ENCODE results near the gene SUCNR1. TPM values are rescaled to one million over a fixed set of nuclear protein-coding genes. Genes with fewer than 3 reads are reported as not detected.
"Not testable (repeated sequence)": the region's sequence is repeated elsewhere in the genome, so short reads cannot be mapped to it uniquely, and the experiment has no call there.

The SUCNR1 gene
- total RNA-seq, 6 donors from 2014 or later, result 0.22 to 3.3 (median 2.9) TPM; not detected in 1

DNA sequence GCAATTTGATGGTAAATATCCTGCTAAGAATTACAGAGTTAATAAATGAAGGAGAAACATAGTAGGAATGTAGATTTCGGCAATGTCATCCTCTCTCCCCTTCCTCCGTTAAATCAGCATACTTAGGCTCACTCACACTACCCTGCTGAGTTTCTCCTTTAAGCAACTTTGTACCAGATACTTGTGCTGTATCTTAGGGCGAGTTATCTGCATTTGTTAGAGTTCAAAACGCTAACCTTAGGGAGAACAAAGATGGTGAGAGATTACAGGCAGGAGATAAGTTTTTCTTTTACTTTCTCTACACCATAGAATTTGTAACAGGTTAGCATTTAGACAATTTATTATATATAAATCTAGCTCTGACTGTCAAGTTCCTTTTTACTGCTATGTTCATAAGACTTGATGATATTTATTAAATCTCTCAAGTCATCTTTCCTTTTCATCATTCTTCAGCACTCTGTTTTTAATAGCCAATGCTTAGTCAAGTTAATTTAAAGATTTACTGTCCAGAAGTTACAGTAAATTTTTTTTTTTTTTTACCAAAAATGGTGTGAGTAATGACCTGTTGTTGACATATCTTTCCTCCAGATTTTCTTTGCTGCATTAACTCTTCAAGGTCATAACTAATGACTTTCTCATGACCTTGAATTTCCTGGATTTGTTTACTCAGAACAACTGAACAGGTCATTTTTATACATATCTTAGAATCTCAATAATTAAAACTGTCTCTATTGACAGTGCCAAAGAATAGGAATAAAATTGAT lies 22.2 kb downstream of the SUCNR1 start:
- Histone ChIP-seq H3K27ac (no peak overlapping the region), H3K9me3 (no peaks in the 10 kb centered on the region), H3K4me3 (no peak overlapping the region), H3K27me3 (no peaks in the 10 kb centered on the region), H3K4me1 (peaks cover 0 to 3% (median 0%) of the 10 kb centered on the region in 4 donors), H3K36me3 (no peaks in the 10 kb centered on the region)
- WGBS, 2 donors, result 50 to 60% methylated on average over 4 of the region's 4 CpGs
- DNase-seq (no peak), ATAC-seq (ENCODE audit: low FRiP score in 2 of 2) (no peak)
- no peak for TF ChIP-seq EP300 (IDR thresholded peaks at IDR 0.05)
- TF ChIP-seq POLR2AphosphoS5 (IDR thresholded peaks at IDR 0.05), result no peak
- TF ChIP-seq, protein P1, sequence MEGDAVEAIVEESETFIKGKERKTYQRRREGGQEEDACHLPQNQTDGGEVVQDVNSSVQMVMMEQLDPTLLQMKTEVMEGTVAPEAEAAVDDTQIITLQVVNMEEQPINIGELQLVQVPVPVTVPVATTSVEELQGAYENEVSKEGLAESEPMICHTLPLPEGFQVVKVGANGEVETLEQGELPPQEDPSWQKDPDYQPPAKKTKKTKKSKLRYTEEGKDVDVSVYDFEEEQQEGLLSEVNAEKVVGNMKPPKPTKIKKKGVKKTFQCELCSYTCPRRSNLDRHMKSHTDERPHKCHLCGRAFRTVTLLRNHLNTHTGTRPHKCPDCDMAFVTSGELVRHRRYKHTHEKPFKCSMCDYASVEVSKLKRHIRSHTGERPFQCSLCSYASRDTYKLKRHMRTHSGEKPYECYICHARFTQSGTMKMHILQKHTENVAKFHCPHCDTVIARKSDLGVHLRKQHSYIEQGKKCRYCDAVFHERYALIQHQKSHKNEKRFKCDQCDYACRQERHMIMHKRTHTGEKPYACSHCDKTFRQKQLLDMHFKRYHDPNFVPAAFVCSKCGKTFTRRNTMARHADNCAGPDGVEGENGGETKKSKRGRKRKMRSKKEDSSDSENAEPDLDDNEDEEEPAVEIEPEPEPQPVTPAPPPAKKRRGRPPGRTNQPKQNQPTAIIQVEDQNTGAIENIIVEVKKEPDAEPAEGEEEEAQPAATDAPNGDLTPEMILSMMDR (IDR thresholded peaks at IDR 0.05), result no peak
- TF ChIP-seq POLR2A (IDR thresholded peaks at IDR 0.05), result no peak

DNA sequence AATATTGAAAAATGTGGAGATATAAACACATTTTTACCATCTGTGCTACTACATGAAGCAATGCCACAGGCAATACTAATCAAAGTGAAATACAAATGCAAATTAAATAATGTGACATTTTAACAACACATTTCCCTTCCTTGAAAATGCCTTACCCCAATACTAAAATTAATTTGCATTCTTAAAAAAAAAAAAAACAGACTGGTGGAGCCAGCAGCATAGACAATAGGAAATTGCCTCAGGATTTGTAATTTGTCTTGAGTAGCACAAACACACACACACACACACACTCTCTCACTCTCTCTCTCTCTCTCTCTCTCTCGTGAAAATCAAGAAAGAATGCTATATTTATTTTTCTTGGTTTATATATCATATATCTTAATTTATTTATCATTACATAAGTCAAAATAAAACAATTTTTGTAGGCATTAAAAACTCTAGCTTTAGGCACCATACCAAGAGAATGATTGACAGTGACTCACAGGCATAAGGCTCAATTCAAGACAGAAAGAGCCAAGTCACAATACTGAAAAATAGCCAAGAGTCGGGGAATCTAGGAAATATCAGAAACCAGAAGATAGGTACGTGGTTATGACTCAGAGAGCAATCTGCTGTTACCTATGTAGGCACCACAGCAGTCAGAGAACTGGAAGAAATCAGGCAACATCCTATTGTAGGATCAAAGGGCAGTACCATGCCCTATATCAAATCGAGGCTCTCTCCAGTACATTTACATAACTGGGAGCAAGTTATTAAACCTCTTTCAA lies 23.0 kb downstream of the SUCNR1 start:
- no peaks in the 10 kb centered on the region for H3K27me3 ChIP-seq
- ATAC-seq (ENCODE audit: low FRiP score in 2 of 2) (no peak), DNase-seq (no peak)
- 57 to 61% methylated on average over 4 of the region's 4 CpGs for WGBS, 2 donors
- peaks cover 0 to 3% (median 1%) of the 10 kb centered on the region in 4 donors for H3K4me1 ChIP-seq
- H3K27ac ChIP-seq, result no peak overlapping the region
- no peaks in the 10 kb centered on the region for H3K9me3 ChIP-seq
- no peaks in the 10 kb centered on the region for H3K36me3 ChIP-seq
- TF ChIP-seq POLR2A (IDR thresholded peaks at IDR 0.05), result no peak
- TF ChIP-seq, protein P1 (IDR thresholded peaks at IDR 0.05), result no peak
- no peak for TF ChIP-seq EP300 (IDR thresholded peaks at IDR 0.05)
- no peak for TF ChIP-seq POLR2AphosphoS5 (IDR thresholded peaks at IDR 0.05)
- no peak overlapping the region for H3K4me3 ChIP-seq

DNA sequence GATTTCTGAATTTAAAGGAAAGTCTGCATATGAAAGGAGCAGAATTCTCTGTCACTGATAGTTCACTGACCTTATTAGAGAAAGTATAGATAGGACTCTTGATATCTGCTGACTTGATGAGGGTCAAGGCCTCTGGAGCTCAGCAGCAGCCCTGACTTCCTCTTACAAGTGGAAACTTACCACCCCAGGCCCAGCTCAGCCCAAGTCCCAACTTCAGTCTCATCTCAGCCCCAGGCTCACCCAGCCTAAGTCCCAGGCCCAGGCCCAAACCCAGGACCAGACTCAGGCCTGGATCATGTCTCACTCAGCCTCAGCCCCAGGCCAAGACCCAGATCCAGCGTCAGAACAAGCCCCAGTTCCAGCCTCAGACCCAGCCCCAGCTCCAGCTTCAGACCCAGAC lies 24.7 kb downstream of the SUCNR1 start:
- not testable (repeated sequence) for H3K27ac ChIP-seq, H3K27me3 ChIP-seq, H3K4me3 ChIP-seq, H3K36me3 ChIP-seq, DNase-seq, H3K9me3 ChIP-seq, H3K4me1 ChIP-seq
- ATAC-seq (ENCODE audit: low FRiP score in 2 of 2), result peak in 1 of 2 donors; percentile 34
- no CpG with 5 or more reads among the region's 1 CpG for WGBS, 2 donors

- ATAC-seq (ENCODE audit: low FRiP score in 2 of 2), result not testable (repeated sequence)
Observed at GRCh38 chr3:151898564-151899261, 25.3 kb downstream of the SUCNR1 start.

DNA sequence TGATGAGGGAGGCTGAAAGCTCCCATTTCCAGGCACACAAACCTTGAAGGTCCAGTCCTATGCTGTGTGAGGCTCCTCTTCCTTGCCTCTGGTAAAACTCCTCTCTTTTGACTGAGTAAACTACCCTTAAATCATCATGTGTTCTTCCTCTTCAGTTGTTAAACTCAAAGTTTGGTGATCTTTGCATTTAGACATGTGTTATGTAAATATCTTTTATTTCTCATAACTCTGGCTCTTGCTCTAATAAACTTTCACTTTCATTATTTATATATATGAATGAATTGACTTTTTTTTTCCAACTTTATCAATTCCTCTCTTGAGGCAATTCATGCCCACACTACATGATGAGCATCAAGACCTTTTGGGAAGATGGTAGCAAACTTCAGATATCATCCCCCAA lies 26.6 kb downstream of the SUCNR1 start:
- Histone ChIP-seq H3K4me1 (peaks cover 0 to 5% (median 3%) of the 10 kb centered on the region in 4 donors), H3K27me3 (no peaks in the 10 kb centered on the region), H3K27ac (no peak overlapping the region), H3K4me3 (no peak overlapping the region), H3K9me3 (no peaks in the 10 kb centered on the region), H3K36me3 (no peaks in the 10 kb centered on the region)
- ATAC-seq (ENCODE audit: low FRiP score in 2 of 2) (no peak), DNase-seq (no peak)
- TF ChIP-seq EP300 (IDR thresholded peaks at IDR 0.05) (no peak), POLR2A (IDR thresholded peaks at IDR 0.05) (no peak), POLR2AphosphoS5 (IDR thresholded peaks at IDR 0.05) (no peak)
- TF ChIP-seq, protein P1 (IDR thresholded peaks at IDR 0.05), result no peak

More at GRCh38 chr3:151898564-151899261, 25.3 kb downstream of the SUCNR1 start:
- H3K4me1 ChIP-seq, H3K36me3 ChIP-seq, H3K27ac ChIP-seq, H3K9me3 ChIP-seq, DNase-seq, H3K27me3 ChIP-seq, H3K4me3 ChIP-seq: not testable (repeated sequence)
- 87 to 90% methylated on average over 3 of the region's 3 CpGs for WGBS, 2 donors
